Chondrocyte (in vitro differentiated cells): ENCODE data around the gene DNM2. TPM values are rescaled to one million over a fixed set of nuclear protein-coding genes. Genes with fewer than 3 reads are reported as not detected.

Source experiments
- DNase-seq: peaks from one replicate; pipeline ENCODE4 v3.0.0; 2021; ENCODE audit warnings: mixed read lengths, low spot score
- H3K27ac Mint-ChIP-seq: one replicate; pipeline ENCODE4 v1.8.0; 2021; ENCODE audit warnings: mild to moderate bottlenecking, moderate library complexity, mixed read lengths; ENCODE audit not compliant: unreplicated experiment
- H3K27me3 Mint-ChIP-seq: 2 replicates; pipeline ENCODE4 v1.8.0; 2021; ENCODE audit warnings: low read depth, mixed read lengths
- H3K36me3 Mint-ChIP-seq: 2 replicates; pipeline ENCODE4 v1.8.0; 2021; ENCODE audit warnings: low read depth, mixed read lengths
- H3K4me1 Mint-ChIP-seq: 2 replicates; pipeline ENCODE4 v1.8.0; 2021; ENCODE audit warnings: low read depth, mild to moderate bottlenecking, mixed read lengths
- H3K4me3 Mint-ChIP-seq: one replicate; pipeline ENCODE4 v1.8.0; 2021; ENCODE audit warnings: mild to moderate bottlenecking, moderate library complexity, mixed read lengths; ENCODE audit not compliant: unreplicated experiment
- H3K9me3 Mint-ChIP-seq: 2 replicates; pipeline ENCODE4 v1.8.0; 2021; ENCODE audit warnings: low read depth, mixed read lengths
- CTCF ChIP-seq: fragments of 200-600 bp; sonication (generic); IDR thresholded peaks from 2 replicates; pipeline ENCODE4 v1.5.0; 2021; ENCODE audit warnings: antibody characterized with exemption, mild to moderate bottlenecking, moderate library complexity
- total RNA-seq: library from RNA; stranded (reverse); gene quantifications from 3 replicates; pipeline ENCODE4 v1.2.1, GENCODE V29; 2021

Gene DNM2
- total RNA-seq, 1 donor from 2014 or later, result 116 TPM

- Mint-ChIP-seq H3K4me1 (peaks cover 23% of the 10 kb centered on the region), H3K4me3 (peak overlapping the region; percentile 79), H3K9me3 (no peaks in the 10 kb centered on the region), H3K36me3 (no peaks in the 10 kb centered on the region), H3K27ac (peak overlapping the region; percentile 90), H3K27me3 (no peaks in the 10 kb centered on the region)
- no peak for DNase-seq
- TF ChIP-seq CTCF, result no peak
Observed at GRCh38 chr19:10870501-10870954, 152.6 kb downstream of the DNM2 start.

- peak within 1 kb of the TSS; percentile 86 for H3K4me3 Mint-ChIP-seq
- peaks cover 23% of the 10 kb centered on the region for H3K4me1 Mint-ChIP-seq
- DNase-seq, result peak; percentile 99
- TF ChIP-seq CTCF, result peak; percentile 77
- no peaks in the 10 kb centered on the region for H3K36me3 Mint-ChIP-seq
- H3K27me3 Mint-ChIP-seq, result no peaks in the 10 kb centered on the region
- peak within 1 kb of the TSS; percentile 94 for H3K27ac Mint-ChIP-seq
- no peaks in the 10 kb centered on the region for H3K9me3 Mint-ChIP-seq
Observed at GRCh38 chr19:10870955-10871603, 153.2 kb downstream of the DNM2 start, which contains the start of gene CARM1. Gene CARM1, plus strand, starts transcription at chr19:10871553. Its CDS starts 150 bp downstream, at chr19:10871703.

- Mint-ChIP-seq H3K4me1 (peaks cover 25% of the 10 kb centered on the region), H3K27ac (peak overlapping the region; percentile 94), H3K9me3 (no peaks in the 10 kb centered on the region), H3K4me3 (peak overlapping the region; percentile 86), H3K36me3 (no peaks in the 10 kb centered on the region), H3K27me3 (no peaks in the 10 kb centered on the region)
- DNase-seq, result no peak
- peak; percentile 45 for TF ChIP-seq CTCF
Observed at GRCh38 chr19:10871711-10872545, 154.0 kb downstream of the DNM2 start.

- no peak for DNase-seq
- Mint-ChIP-seq H3K9me3 (no peaks in the 10 kb centered on the region), H3K4me1 (peaks cover 28% of the 10 kb centered on the region), H3K27ac (peak overlapping the region; percentile 94), H3K27me3 (no peaks in the 10 kb centered on the region), H3K4me3 (peak overlapping the region; percentile 86), H3K36me3 (no peaks in the 10 kb centered on the region)
- no peak for TF ChIP-seq CTCF
Observed at GRCh38 chr19:10872546-10873107, 154.7 kb downstream of the DNM2 start.

GRCh38 chr19:10874024-10874423, 156.1 kb downstream of the DNM2 start:
- no peak for TF ChIP-seq CTCF
- H3K4me3 Mint-ChIP-seq, result peak overlapping the region; percentile 33
- no peak for DNase-seq

More at GRCh38 chr19:10874024-10874423, 156.1 kb downstream of the DNM2 start:
- Mint-ChIP-seq H3K9me3 (no peaks in the 10 kb centered on the region), H3K4me1 (peaks cover 35% of the 10 kb centered on the region), H3K27me3 (no peaks in the 10 kb centered on the region), H3K27ac (peak overlapping the region; percentile 80), H3K36me3 (no peaks in the 10 kb centered on the region)
